Loucy (cell line): ENCODE measurements around the gene ASCL2.

ENCODE experiments used
- H2AFZ ChIP-seq: fragments of 200-600 bp; sonication (generic); 2 replicates; pipeline ENCODE4 v1.6.0; 2016; ENCODE audit warnings: antibody characterized with exemption, mild to moderate bottlenecking, low read length, moderate library complexity
- H3F3A ChIP-seq: fragments of 200-600 bp; 2 replicates; pipeline ENCODE4 v1.6.0; 2016; ENCODE audit warnings: antibody characterized with exemption, low read depth, mild to moderate bottlenecking
- H3K27me3 ChIP-seq: fragments of 200-600 bp; sonication (generic); 2 replicates; pipeline ENCODE4 v1.6.1; 2014; ENCODE audit warnings: low read length, mild to moderate bottlenecking; ENCODE audit not compliant: insufficient read depth, poor library complexity, severe bottlenecking
- H3K36me3 ChIP-seq: fragments of 200-600 bp; sonication (generic); 2 replicates; pipeline ENCODE4 v1.6.1; 2016; ENCODE audit warnings: low read length; ENCODE audit not compliant: insufficient read depth
- H3K4me1 ChIP-seq: fragments of 200-600 bp; sonication (generic); 2 replicates; pipeline ENCODE4 v1.5.1; 2014; ENCODE audit warnings: low read length, mild to moderate bottlenecking; ENCODE audit not compliant: insufficient read depth, poor library complexity, severe bottlenecking
- H3K4me2 ChIP-seq: fragments of 200-600 bp; sonication (generic); 2 replicates; pipeline ENCODE4 v1.6.0; 2014; ENCODE audit warnings: antibody characterized with exemption, low read length, low read depth, mild to moderate bottlenecking; ENCODE audit not compliant: poor library complexity, severe bottlenecking
- H3K4me3 ChIP-seq: fragments of 200-600 bp; sonication (generic); 2 replicates; pipeline ENCODE4 v1.5.1; 2014; ENCODE audit warnings: low read length, mild to moderate bottlenecking, mixed read lengths; ENCODE audit not compliant: poor library complexity, severe bottlenecking
- H3K79me2 ChIP-seq: fragments of 200-600 bp; sonication (generic); 2 replicates; pipeline ENCODE4 v1.6.1; 2014; ENCODE audit warnings: low read length; ENCODE audit not compliant: insufficient read depth
- H3K9ac ChIP-seq: fragments of 200-600 bp; sonication (generic); 2 replicates; pipeline ENCODE4 v1.6.0; 2014; ENCODE audit warnings: mild to moderate bottlenecking, low read depth, low read length, moderate library complexity; ENCODE audit not compliant: poor library complexity, severe bottlenecking
- H3K9me2 ChIP-seq: fragments of 200-600 bp; sonication (generic); replicated peaks from 2 replicates; pipeline ENCODE4 v1.6.1; 2016; ENCODE audit warnings: low read depth, low read length, mixed read lengths
- H3K9me3 ChIP-seq: fragments of 200-600 bp; sonication (generic); 2 replicates; pipeline ENCODE4 v1.6.1; 2014; ENCODE audit warnings: mild to moderate bottlenecking, antibody characterized with exemption, low read length, low read depth; ENCODE audit not compliant: insufficient read depth
- H4K20me1 ChIP-seq: fragments of 200-600 bp; sonication (generic); 2 replicates; pipeline ENCODE4 v1.6.0; 2014; ENCODE audit warnings: antibody characterized with exemption, low read length, mild to moderate bottlenecking; ENCODE audit not compliant: insufficient read depth, poor library complexity, severe bottlenecking
- EZH2phosphoT487 ChIP-seq: fragments of 200-600 bp; IDR thresholded peaks from 2 replicates; pipeline ENCODE4 v1.6.1; 2018; ENCODE audit warnings: antibody characterized with exemption, mild to moderate bottlenecking, moderate library complexity, borderline replicate concordance
- TF ChIP-seq, protein P1 (sequence below): fragments of 200-600 bp; sonication (generic); conservative IDR thresholded peaks from 2 replicates; pipeline ENCODE4 v1.5.1; 2014; ENCODE audit warnings: mild to moderate bottlenecking, antibody characterized with exemption, low read length

Gene ASCL2

DNA sequence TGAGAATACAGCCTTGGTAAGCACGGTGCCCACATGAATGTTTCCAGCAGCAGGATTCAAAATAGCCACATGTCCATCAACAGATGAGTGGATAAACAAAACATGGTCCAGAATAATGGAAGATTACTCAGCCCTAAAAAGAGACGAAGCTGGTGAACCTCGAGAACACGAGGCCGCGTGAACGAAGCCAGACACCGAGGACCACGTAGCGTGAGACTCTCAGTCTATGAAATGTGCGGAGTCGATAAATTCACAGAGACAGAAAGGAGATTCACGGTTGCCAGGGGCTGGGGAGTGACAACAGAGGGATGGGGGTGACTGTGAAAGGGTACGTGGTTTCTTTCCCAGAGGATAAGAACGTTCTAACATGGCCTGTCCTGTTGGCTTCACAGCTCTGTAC, 2.9 kb upstream of the ASCL2 start:
- H3K79me2 ChIP-seq, result no peaks in the 10 kb centered on the region
- TF ChIP-seq EZH2phosphoT487, result no peak
- TF ChIP-seq, protein P1, sequence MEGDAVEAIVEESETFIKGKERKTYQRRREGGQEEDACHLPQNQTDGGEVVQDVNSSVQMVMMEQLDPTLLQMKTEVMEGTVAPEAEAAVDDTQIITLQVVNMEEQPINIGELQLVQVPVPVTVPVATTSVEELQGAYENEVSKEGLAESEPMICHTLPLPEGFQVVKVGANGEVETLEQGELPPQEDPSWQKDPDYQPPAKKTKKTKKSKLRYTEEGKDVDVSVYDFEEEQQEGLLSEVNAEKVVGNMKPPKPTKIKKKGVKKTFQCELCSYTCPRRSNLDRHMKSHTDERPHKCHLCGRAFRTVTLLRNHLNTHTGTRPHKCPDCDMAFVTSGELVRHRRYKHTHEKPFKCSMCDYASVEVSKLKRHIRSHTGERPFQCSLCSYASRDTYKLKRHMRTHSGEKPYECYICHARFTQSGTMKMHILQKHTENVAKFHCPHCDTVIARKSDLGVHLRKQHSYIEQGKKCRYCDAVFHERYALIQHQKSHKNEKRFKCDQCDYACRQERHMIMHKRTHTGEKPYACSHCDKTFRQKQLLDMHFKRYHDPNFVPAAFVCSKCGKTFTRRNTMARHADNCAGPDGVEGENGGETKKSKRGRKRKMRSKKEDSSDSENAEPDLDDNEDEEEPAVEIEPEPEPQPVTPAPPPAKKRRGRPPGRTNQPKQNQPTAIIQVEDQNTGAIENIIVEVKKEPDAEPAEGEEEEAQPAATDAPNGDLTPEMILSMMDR, result no peak
- H3K9ac ChIP-seq, result no peak overlapping the region
- H3K36me3 ChIP-seq, result no peaks in the 10 kb centered on the region
- H3K9me3 ChIP-seq, result no peaks in the 10 kb centered on the region
- no peak overlapping the region for H3K4me2 ChIP-seq
- H3K27me3 ChIP-seq, result no peaks in the 10 kb centered on the region
- H3F3A ChIP-seq, result no peaks in the 10 kb centered on the region
- no peak overlapping the region for H3K4me3 ChIP-seq
- no peak overlapping the region for H2AFZ ChIP-seq
- H4K20me1 ChIP-seq, result no peaks in the 10 kb centered on the region
- H3K4me1 ChIP-seq, result peaks cover 6% of the 10 kb centered on the region
- H3K9me2 ChIP-seq, result no peaks in the 10 kb centered on the region

DNA sequence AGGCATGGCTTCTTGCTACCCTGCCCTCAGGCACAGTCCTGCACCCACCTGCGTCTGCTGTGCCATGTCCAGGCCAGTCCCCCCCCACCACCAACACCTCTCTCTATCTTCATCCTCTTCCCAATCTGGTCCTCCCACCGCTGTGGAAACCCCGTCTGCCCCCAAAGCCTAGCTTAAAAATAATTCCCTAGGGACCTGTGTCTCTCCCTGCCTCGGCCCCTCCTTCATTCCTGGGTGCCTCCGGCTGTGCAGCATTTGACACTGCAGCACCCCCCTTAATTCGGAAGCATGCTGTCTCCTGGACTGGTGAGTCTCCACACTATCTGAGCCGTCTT, 2.5 kb upstream of the ASCL2 start:
- H3K9me2 ChIP-seq, result no peaks in the 10 kb centered on the region
- no peaks in the 10 kb centered on the region for H3K36me3 ChIP-seq
- no peaks in the 10 kb centered on the region for H3K79me2 ChIP-seq
- H3K4me1 ChIP-seq, result peaks cover 6% of the 10 kb centered on the region
- no peak overlapping the region for H3K4me3 ChIP-seq
- no peaks in the 10 kb centered on the region for H3F3A ChIP-seq
- H3K4me2 ChIP-seq, result no peak overlapping the region
- H3K27me3 ChIP-seq, result no peaks in the 10 kb centered on the region
- no peak overlapping the region for H3K9ac ChIP-seq
- H2AFZ ChIP-seq, result no peak overlapping the region
- TF ChIP-seq EZH2phosphoT487, result no peak
- TF ChIP-seq, protein P1, result no peak
- H4K20me1 ChIP-seq, result no peaks in the 10 kb centered on the region
- H3K9me3 ChIP-seq, result no peaks in the 10 kb centered on the region

DNA sequence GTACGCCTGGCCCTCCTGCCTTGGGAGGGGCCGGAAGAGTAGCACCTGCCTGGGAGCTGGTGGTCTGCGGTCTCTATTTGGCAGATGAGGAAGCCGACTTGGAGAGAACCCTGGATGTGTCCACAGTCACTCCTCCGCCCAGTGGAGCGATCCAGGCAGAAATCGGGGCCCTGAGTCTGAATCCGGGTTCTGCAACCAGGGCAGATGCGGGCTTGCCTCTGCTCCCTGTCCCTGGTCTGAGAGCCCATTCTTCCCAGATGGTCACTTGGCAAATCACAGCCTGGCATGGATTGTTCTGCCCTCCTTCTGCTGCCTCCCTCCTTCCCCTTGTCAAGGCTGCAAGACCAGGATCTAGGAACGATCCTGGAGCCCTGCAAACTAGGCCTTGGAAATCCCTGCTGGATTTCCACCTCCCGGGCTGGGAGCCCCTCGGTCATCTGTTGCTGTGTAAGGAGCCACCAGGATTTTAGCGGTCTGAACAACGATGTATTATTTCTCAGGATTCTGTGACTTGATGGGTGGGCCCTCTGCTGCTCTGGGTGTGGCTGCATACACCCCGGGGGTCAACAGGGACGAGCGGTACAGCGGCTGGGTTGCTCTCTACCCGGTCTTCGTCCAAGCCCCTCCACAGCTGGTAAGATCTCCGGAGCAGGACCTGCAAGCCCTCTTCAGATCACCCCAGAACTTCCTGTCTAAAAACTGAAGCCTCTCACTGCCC, 2.0 kb upstream of the ASCL2 start:
- no peak overlapping the region for H2AFZ ChIP-seq
- no peak overlapping the region for H3K4me3 ChIP-seq
- no peak overlapping the region for H3K4me2 ChIP-seq
- H3K4me1 ChIP-seq, result peaks cover 6% of the 10 kb centered on the region
- H3K9me3 ChIP-seq, result no peaks in the 10 kb centered on the region
- H3K27me3 ChIP-seq, result no peaks in the 10 kb centered on the region
- H3K9me2 ChIP-seq, result no peaks in the 10 kb centered on the region
- no peaks in the 10 kb centered on the region for H3K79me2 ChIP-seq
- H3F3A ChIP-seq, result no peaks in the 10 kb centered on the region
- no peaks in the 10 kb centered on the region for H3K36me3 ChIP-seq
- H3K9ac ChIP-seq, result no peak overlapping the region
- TF ChIP-seq EZH2phosphoT487, result no peak
- TF ChIP-seq, protein P1, result no peak
- no peaks in the 10 kb centered on the region for H4K20me1 ChIP-seq
